ENCODE measurements around the gene KCNJ10.
A peak's percentile ranks its signal among the peaks of the same experiment; 100 is the strongest.

KCNJ10 gene

DNA sequence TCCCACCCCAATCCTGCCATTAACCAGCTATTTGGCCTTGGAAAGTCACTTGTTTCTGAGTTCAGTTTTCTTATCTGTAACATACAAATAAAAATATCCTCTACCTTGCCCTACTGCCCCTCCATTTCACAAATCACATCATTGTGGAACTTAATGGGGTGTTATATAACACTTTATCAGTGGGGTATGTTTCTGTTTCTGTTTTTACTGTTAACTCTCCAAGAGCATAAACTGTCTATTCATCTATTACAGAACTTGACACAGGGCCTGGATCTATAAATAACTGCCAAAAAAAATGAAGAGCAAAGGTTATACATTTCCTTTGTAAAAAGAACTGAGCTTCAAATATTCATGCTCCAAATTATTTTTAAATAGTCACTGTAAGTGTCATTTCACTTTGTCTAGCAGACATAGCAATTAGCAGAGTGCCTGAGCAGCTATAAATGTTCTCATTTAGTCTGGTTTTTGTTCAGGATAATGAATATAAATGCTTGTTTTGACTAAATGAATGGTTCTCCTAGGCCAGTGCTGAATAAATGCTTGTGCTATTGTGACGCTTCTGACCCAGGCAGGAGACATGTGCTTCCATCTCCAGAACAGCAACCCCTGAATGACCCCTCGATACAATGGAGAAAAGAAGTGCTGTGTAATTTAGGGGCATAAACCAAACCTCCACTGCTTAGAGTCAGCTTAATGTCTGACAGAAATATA is 45.6 kb downstream of the KCNJ10 start:
- DNase-seq (ENCODE audit: low read depth in 2 of 2): no peak

- no peak for DNase-seq (ENCODE audit: low read depth in 2 of 2)
These were observed 47.3 kb downstream of the KCNJ10 start for GRCh38 chr1:160022330-160023310.

GRCh38 chr1:160021376-160022074 is 48.4 kb downstream of the KCNJ10 start:
- DNase-seq (ENCODE audit: low read depth in 2 of 2): no peak

- DNase-seq (ENCODE audit: low read depth in 2 of 2): no peak
These were observed 49.8 kb downstream of the KCNJ10 start for GRCh38 chr1:160020196-160020595.

GRCh38 chr1:160018900-160019299 is 51.1 kb downstream of the KCNJ10 start:
- DNase-seq (ENCODE audit: low read depth in 2 of 2): no peak

DNA sequence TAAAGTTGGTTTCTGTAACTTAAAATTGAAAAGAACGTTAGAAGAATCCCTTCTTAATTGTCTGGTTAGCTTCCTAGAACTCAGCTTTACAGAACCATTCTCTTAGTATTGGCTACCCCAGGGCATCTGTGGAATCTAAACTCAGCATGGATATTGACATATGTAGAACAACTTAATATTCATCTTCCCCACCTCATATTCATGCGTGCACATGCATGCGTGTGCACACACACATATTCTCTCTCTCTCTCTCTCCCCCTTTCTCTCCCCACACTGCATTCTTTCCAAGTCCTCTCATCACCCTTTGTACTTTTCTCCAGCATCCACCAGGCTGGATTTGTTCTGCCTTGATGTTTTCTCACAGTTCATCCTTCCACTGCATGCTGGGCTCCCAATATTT is 51.6 kb downstream of the KCNJ10 start:
- no peak for DNase-seq (ENCODE audit: low read depth in 2 of 2)

DNA sequence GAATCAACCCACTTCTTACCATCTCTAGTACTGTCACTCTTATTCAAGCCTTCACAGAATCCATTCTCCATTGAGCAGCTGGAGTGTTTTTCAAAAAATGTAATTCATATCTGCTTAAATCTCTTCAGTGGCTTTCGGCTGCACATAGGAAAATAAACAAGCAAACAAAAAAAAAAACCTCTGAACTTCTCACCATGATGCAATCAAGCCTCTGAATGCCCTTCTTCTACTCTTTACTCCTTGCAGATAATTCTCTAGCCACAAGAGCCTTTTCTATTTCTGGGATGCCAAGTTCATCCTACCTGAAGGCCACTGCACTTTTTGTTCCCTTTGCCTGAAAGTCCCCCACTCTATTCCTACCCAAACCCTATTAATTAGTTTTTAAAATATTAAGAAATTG is 52.4 kb downstream of the KCNJ10 start:
- no peak for DNase-seq (ENCODE audit: low read depth in 2 of 2)

- DNase-seq (ENCODE audit: low read depth in 2 of 2): no peak
These were observed 58.2 kb downstream of the KCNJ10 start for GRCh38 chr1:160011781-160012180.

DNA sequence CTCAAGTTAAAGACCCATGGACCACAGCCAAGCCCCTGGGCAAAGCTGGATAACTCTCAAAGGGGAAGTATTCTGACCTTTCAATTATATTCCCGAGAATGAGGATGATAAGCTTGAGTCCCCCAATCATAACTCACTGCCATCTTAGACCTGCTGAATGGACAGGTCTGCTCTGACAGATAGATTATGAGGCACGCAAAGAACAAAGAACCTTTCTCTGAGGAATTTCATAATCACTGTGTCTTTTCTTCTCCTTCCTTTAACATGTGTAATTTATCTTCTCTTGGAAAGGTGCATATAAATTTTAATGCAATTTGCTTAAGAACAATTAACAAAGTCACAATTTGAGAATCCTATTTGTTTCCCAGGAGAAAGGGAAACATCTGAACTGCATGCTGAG is 60.2 kb downstream of the KCNJ10 start:
- DNase-seq (ENCODE audit: low read depth in 2 of 2): no peak

DNA sequence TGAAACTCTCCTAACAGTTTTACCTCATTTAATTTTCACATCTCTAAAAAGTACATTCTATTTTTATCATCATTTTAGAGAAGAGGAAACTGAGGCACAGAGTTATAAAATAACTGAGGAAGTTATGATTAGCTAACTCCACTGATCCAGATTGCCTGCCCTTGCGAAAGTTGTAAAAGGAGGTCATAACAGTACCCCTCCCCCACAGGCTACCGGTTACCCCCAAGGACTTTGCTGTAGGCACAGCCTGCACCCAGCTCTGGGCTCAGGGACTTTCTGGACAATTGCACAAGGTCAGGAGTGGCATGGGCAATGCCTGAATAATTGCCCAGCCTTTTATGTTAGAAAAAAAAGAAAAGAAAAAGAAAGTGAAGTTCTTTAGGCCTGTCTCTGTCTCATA is 60.9 kb downstream of the KCNJ10 start:
- no peak for DNase-seq (ENCODE audit: low read depth in 2 of 2)

DNA sequence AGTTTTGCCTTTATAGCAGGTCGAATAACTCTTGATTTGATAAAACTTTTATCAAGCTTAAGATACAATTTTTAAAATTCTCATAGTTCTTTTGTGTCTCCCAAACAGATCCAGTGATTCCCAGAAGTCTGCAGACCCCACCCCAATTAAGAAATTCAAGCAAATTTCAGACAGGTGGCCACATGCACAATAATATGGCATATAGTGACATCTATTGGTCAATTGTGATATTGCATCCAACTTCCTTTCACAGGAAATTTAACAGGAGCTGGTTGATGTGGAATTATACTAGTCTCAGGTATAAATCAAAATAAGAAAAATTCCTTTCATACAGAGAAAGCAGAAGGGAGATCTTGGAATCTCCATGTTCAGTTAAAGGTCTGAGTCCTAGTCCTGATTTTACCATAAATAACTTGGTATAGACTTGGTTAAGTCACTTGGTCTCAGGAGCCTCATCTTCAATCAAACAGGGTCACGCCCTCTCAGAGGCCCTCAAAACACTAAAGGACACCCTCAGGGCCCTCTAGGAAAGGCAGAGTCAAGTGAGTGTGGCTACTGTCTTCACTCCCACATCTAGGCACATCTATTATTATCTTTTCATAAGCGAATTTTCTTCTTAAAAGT is 62.3 kb downstream of the KCNJ10 start:
- DNase-seq (ENCODE audit: low read depth in 2 of 2): no peak

GRCh38 chr1:160006312-160006940 is 63.5 kb downstream of the KCNJ10 start:
- peak; percentile 55 to 59 for DNase-seq (ENCODE audit: low read depth in 2 of 2)

GRCh38 chr1:160005070-160005469 is 64.9 kb downstream of the KCNJ10 start:
- no peak for DNase-seq (ENCODE audit: low read depth in 2 of 2)

GRCh38 chr1:160004425-160004824 is 65.5 kb downstream of the KCNJ10 start:
- no peak for DNase-seq (ENCODE audit: low read depth in 2 of 2)

DNA sequence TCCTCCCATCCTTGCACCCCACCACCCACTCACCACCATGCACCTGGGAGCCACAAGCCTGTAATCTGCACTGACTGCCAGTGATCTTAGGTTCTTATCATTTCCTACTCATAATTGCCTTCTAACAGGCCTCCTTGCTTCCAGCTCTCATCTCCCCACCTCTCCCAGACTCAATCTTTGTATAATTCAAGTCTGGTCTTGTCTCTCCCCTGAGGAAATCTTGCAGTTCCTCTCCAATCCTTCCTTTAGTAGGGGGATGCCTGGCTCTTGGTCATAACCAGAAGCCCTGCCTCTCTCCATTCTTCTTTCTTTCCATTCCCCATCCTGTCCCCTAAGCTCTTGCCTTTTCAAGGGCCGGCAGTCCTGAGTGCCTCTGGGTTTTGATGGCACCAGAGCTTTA is 66.0 kb downstream of the KCNJ10 start:
- DNase-seq (ENCODE audit: low read depth in 2 of 2): no peak

- DNase-seq (ENCODE audit: low read depth in 2 of 2): no peak
These were observed 68.5 kb downstream of the KCNJ10 start for GRCh38 chr1:160001440-160001839.

GRCh38 chr1:159999204-159999603 is 70.8 kb downstream of the KCNJ10 start:
- DNase-seq (ENCODE audit: low read depth in 2 of 2): no peak

- DNase-seq (ENCODE audit: low read depth in 2 of 2): no peak
These were observed 73.3 kb downstream of the KCNJ10 start for GRCh38 chr1:159996653-159997052.

DNA sequence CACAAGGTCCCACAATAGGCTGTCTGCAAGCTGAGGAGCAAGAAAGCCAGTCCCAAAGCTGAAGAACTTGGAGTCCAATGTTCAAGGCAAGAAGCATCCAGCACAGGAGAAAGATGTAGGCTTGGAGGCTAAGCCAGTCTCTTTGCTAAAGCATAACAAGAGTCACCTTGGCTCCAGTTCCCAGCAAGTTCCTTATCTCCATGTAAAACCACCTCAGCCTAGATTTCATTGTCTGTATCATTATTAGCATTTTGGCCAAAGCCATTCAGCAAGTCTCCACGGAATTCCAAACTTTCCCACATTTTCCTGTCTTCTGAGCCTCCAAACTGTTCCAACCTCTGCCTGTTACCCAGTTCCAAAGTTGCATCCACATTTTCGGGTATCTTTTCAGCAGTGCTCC is 75.1 kb downstream of the KCNJ10 start:
- no peak for DNase-seq (ENCODE audit: low read depth in 2 of 2)

DNA sequence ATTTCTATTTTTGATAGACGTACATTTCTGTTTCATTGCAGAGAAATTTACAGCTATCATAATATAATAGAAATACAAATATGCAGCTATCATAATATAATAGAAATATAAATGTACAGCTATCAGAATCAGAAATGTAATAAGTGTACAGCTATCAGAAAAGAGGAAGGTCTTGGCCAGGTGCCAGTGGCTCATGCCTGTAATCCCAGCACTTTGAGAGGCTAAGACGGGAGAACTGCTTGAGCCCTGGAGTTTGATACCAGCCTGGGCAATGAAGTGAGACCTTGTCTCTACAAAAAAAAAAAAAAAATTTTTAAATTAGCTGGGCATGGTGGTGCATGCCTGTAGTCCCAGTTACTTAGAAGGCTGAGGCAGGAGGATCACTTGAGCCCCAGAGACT is 76.0 kb downstream of the KCNJ10 start:
- no peak for DNase-seq (ENCODE audit: low read depth in 2 of 2)

DNA sequence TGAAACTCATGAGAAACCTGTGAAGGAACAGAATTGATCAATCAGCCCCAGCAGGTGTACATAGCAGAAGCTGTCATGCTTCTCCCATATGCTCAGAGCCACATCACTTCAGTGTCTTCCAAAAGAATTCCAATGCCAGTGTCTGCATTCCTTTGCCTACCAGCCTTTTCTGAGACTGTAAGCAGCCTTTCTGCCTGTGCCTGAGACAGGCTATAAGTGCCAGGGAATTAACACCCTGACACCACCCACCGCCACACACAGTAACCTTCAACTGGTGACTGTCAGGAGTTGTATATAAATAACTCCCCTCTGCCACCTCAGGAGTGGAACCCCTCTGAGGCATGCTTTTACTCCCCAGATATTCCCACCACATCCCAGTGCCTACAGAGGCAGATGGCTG is 77.8 kb downstream of the KCNJ10 start:
- no peak for DNase-seq (ENCODE audit: low read depth in 2 of 2)

Measured in stimulated activated CD8-positive, alpha-beta memory T cell treated with anti-CD3 and anti-CD28 coated beads, Interleukin-7, amount 100 ng/mL, for 4 hours (primary cell).